Heart right ventricle (tissue), 16 donors: Measurements from ENCODE around the gene MRC2. TPM values are rescaled to one million over a fixed set of nuclear protein-coding genes. Genes with fewer than 3 reads are reported as not detected.
A peak's percentile ranks its signal among the peaks of the same experiment; 100 is the strongest.

Experiments
- ATAC-seq, 8 donors: fragments of 200-7000 bp; cut with Tn5 transposase; one replicate each; pipeline ENCODE4 v1.9.1; 2020; ENCODE audit warnings: mild to moderate bottlenecking in 8 of 8, moderate library complexity in 8 of 8, moderate number of reproducible peaks in 1 of 8
- DNase-seq, 2 donors: peaks; one replicate each; pipeline ENCODE4 v3.0.0-alpha.2; 2020
- H3K27ac ChIP-seq, 10 donors: fragments of 200-600 bp; sonication (generic) in 2 of 10; one replicate each; pipeline versions ENCODE4 v1.5.0 to v1.8.0; 2020 to 2022; ENCODE audit warnings: mild to moderate bottlenecking in 3 of 10
- H3K27me3 ChIP-seq, 7 donors: fragments of 200-600 bp; one replicate each; pipeline ENCODE4 v1.8.0; 2021 to 2022; ENCODE audit warnings: mild to moderate bottlenecking in 2 of 7
- H3K36me3 ChIP-seq, 9 donors: fragments of 200-600 bp; sonication (generic) in 1 of 9; one replicate each; pipeline versions ENCODE4 v1.5.0 to v1.8.0; 2020 to 2022; ENCODE audit warnings: mild to moderate bottlenecking in 2 of 9
- H3K4me1 ChIP-seq, 9 donors: fragments of 200-600 bp; sonication (generic) in 1 of 9; one replicate each; pipeline versions ENCODE4 v1.5.0 to v1.8.0; 2020 to 2022; ENCODE audit warnings: mild to moderate bottlenecking in 4 of 9
- H3K4me3 ChIP-seq, 10 donors: fragments of 200-600 bp; sonication (generic) in 2 of 10; one replicate each; pipeline versions ENCODE4 v1.5.0 to v1.8.0; 2020 to 2022; ENCODE audit warnings: mild to moderate bottlenecking in 7 of 10, moderate library complexity in 2 of 10
- H3K9me3 ChIP-seq, 11 donors: fragments of 200-600 bp in 10 of 11; sonication (generic) in 2 of 11; one replicate each; pipeline versions ENCODE4 v1.5.0 to v1.8.0; 2013 to 2022; ENCODE audit warnings: mild to moderate bottlenecking in 2 of 11, control low read depth in 1 of 11, moderate library complexity in 1 of 11
- CTCF ChIP-seq, 9 donors: fragments of 200-600 bp; sonication (generic) in 2 of 9; IDR thresholded peaks; one replicate each; pipeline versions ENCODE4 v1.5.0 to v1.8.0; 2021 to 2022; ENCODE audit warnings: antibody characterized with exemption in 9 of 9, mild to moderate bottlenecking in 5 of 9, moderate library complexity in 1 of 9
- WGBS, 2 donors: extraction: QIAGEN DNeasy Blood & Tissue Kit; methylation state at CpG; one replicate each; pipeline ENCODE4 v1.1.7; 2013; ENCODE audit warnings: inconsistent platforms in 1 of 2; 5-methylcytosine and 5-hydroxymethylcytosine counted together
- intact Hi-C, 10 donors: fragments of 100-400 bp; cut with DNase I; formaldehyde crosslinking; loops; one replicate each; pipeline versions ENCODE4 v1.11.1 to v1.14.2; 2022
- polyA plus RNA-seq, 2 donors: library from polyadenylated mRNA; stranded (reverse); fragments of 200-250 nt; gene quantifications; one replicate each; pipeline ENCODE4 v1.2.3, GENCODE V29; 2013
- total RNA-seq, 10 donors: library from RNA; stranded (reverse); fragmentation: NEBNext Ultra II Directional in 3 of 10; extraction: Animal tissue kit (Norgen Biotek cat#: 25700) in 3 of 10; gene quantifications; one replicate each; pipeline versions ENCODE4 v1.2.1 to v1.2.4, GENCODE V29; 2021 to 2023
- donor health status: Arrhythmogenic right ventricular cardiomyopathy.
- donor health status: ischemic (EF 13 %, LVEDD 7.1; RV severe dilation, severe dysfunction).
- donor health status: healthy with polysubstance abuse.
- donor health status: DM: no; HTN: yes; CAD: no.
- donor health status: DM: no; HTN: no; CAD: no.
- donor health status: ischemic (EF 25% LVEDD 6.9; RV normal size, moderate dysfunction).
- donor health status: ischemic (EF 25% LVEDD 5.7; RV mildly dilated, moderate dysfunction).
- donor health status: healthy.
- donor health status: DM: yes; HTN: yes; CAD: no.
- donor health status: Ischemic cardiomyopathy.
- donor health status: ischemic (EF 35%, LVEDD 5.7; RV mildly dilated, moderate dysfunction).
- donor health status: nonischemic (EF 11% LVEDD 7.7; RV severe dilation, severe dysfunction).
- donor health status: DM: yes; HTN: yes; CAD: no.
- donor health status: PGD.
- donor health status: ischemic (EF 29% LVEDD 5.4; RV normal size, mild dysfunction).
- donor health status: nonischemic (EF 23%, LVEDD 6.1; RV moderate dilation, normal function).

MRC2 gene
- total and polyA plus RNA-seq, 12 donors: 15.2 to 46.4 (median 21.4) TPM

- no peak overlapping the region for H3K27ac ChIP-seq
- H3K36me3 ChIP-seq: no peaks in the 10 kb centered on the region
- H3K4me3 ChIP-seq: no peak overlapping the region
- no peaks in the 10 kb centered on the region for H3K27me3 ChIP-seq
- ATAC-seq (no peak), DNase-seq (no peak)
- intact Hi-C loops: no loop called here
- no peak for TF ChIP-seq CTCF (IDR thresholded peaks at IDR 0.05)
- WGBS, 2 donors: 87 to 91% methylated on average over 8 of the region's 8 CpGs
- H3K9me3 ChIP-seq: no peaks in the 10 kb centered on the region
- H3K4me1 ChIP-seq: no peaks in the 10 kb centered on the region
These were observed 110.0 kb downstream of the MRC2 start for GRCh38 chr17:62737513-62737912.

GRCh38 chr17:62738281-62738680 lies 110.8 kb downstream of the MRC2 start:
- no peak overlapping the region for H3K4me3 ChIP-seq
- no peaks in the 10 kb centered on the region for H3K27me3 ChIP-seq
- H3K27ac ChIP-seq: no peak overlapping the region
- intact Hi-C loops: no loop called here
- no peak for TF ChIP-seq CTCF (IDR thresholded peaks at IDR 0.05)
- ATAC-seq (no peak), DNase-seq (no peak)
- no peaks in the 10 kb centered on the region for H3K9me3 ChIP-seq
- no peaks in the 10 kb centered on the region for H3K4me1 ChIP-seq
- no peaks in the 10 kb centered on the region for H3K36me3 ChIP-seq
- WGBS, 2 donors: 82 to 84% methylated on average over 9 of the region's 9 CpGs

GRCh38 chr17:62739645-62740388 lies 112.3 kb downstream of the MRC2 start:
- ATAC-seq: peak in 6 of 8 donors; percentile 64 to 85 (median 75)
- intact Hi-C loops: no loop called here
- Histone ChIP-seq H3K36me3 (no peaks in the 10 kb centered on the region), H3K4me3 (no peak overlapping the region), H3K27me3 (no peaks in the 10 kb centered on the region), H3K9me3 (no peaks in the 10 kb centered on the region), H3K27ac (no peak overlapping the region), H3K4me1 (no peaks in the 10 kb centered on the region)
- 78 to 81% methylated on average over 16 of the region's 16 CpGs for WGBS, 2 donors
- TF ChIP-seq CTCF (IDR thresholded peaks at IDR 0.05): no peak
- peak in 1 of 2 donors; percentile 17 for DNase-seq

GRCh38 chr17:62741290-62741689 lies 113.8 kb downstream of the MRC2 start:
- H3K9me3 ChIP-seq: no peaks in the 10 kb centered on the region
- H3K36me3 ChIP-seq: no peaks in the 10 kb centered on the region
- ATAC-seq: no peak
- intact Hi-C loops: no loop called here
- WGBS, 2 donors: 92 to 96% methylated on average over 4 of the region's 4 CpGs
- no peak overlapping the region for H3K4me3 ChIP-seq
- TF ChIP-seq CTCF (IDR thresholded peaks at IDR 0.05): no peak
- no peak for DNase-seq
- no peaks in the 10 kb centered on the region for H3K27me3 ChIP-seq
- no peaks in the 10 kb centered on the region for H3K4me1 ChIP-seq
- H3K27ac ChIP-seq: no peak overlapping the region

Other genes with a start within 250 kb of the MRC2 start
- not detected for gene EFCAB3, start 247.1 kb upstream of the MRC2 start, total RNA-seq
- gene EFCAB3, start 247.1 kb upstream of the MRC2 start, polyA plus RNA-seq: not detected
- gene METTL2A, start 203.8 kb upstream of the MRC2 start, total RNA-seq: 10 to 100 TPM; 16.4 to 19.5 (median 18.1) TPM
- 10 to 100 TPM in 1 of 2 donors, 1 to 10 TPM in 1; 6.6 to 15.4 TPM for gene METTL2A, start 203.8 kb upstream of the MRC2 start, polyA plus RNA-seq
- 10 to 100 TPM; 25.8 to 41.9 (median 31.8) TPM for gene TLK2, start 148.8 kb upstream of the MRC2 start, total RNA-seq
- 10 to 100 TPM in 1 of 2 donors, 1 to 10 TPM in 1; 9.2 to 12.0 TPM for gene TLK2, start 148.8 kb upstream of the MRC2 start, polyA plus RNA-seq
- gene MARCHF10, start 180.6 kb downstream of the MRC2 start, total RNA-seq: not detected
- gene MARCHF10, start 180.6 kb downstream of the MRC2 start, polyA plus RNA-seq: under 1 TPM in 1 of 2 donors, not detected in 1; 0.04 TPM